Muscle of leg (tissue), 11 donors: Measurements from ENCODE around the gene PTAFR. TPM values are rescaled to one million over a fixed set of nuclear protein-coding genes. Genes with fewer than 3 reads are reported as not detected.
"Not testable (repeated sequence)": the region's sequence is repeated elsewhere in the genome, so short reads cannot be mapped to it uniquely, and the experiment has no call there.

ENCODE experiments used
- DNase-seq: peaks from one replicate; pipeline ENCODE4 v3.0.0; 2013
- H3K27ac ChIP-seq: one replicate; pipeline ENCODE4 v1.5.1; 2013; ENCODE audit warnings: mild to moderate bottlenecking, low read length, control low read depth
- H3K27me3 ChIP-seq: one replicate; pipeline ENCODE4 v1.6.1; 2013; ENCODE audit warnings: low read length; ENCODE audit not compliant: control insufficient read depth, insufficient read depth
- H3K36me3 ChIP-seq: one replicate; pipeline ENCODE4 v1.6.1; 2013; ENCODE audit warnings: low read length; ENCODE audit not compliant: control insufficient read depth, insufficient read depth
- H3K4me1 ChIP-seq: one replicate; pipeline ENCODE4 v1.6.1; 2013; ENCODE audit warnings: low read length; ENCODE audit not compliant: control insufficient read depth, insufficient read depth
- H3K4me3 ChIP-seq: one replicate; pipeline ENCODE4 v1.5.1; 2013; ENCODE audit warnings: low read length, control low read depth
- H3K9me3 ChIP-seq: replicated peaks from 2 replicates; pipeline ENCODE4 v1.6.1; 2013; ENCODE audit warnings: low read depth, low read length; ENCODE audit not compliant: control insufficient read depth
- WGBS: methylation state at CpG from one replicate; pipeline ENCODE4 v1.1.5; 2013; ENCODE audit warnings: missing lambda C conversion rate; ENCODE audit not compliant: insufficient coverage; 5-methylcytosine and 5-hydroxymethylcytosine counted together
- polyA plus RNA-seq, 8 donors: library from polyadenylated mRNA; unstranded; fragments of 120-200 nt; gene quantifications; one replicate each; pipeline versions ENCODE4 v1.2.1 to v1.2.3, GENCODE V29; 2013; ENCODE audit warnings: inconsistent platforms in 1 of 8, low replicate concordance in 1 of 8; ENCODE audit not compliant: insufficient read length in 8 of 8, insufficient read depth in 1 of 8
- total RNA-seq: library from RNA; stranded (reverse); fragments of 120-200 nt; gene quantifications from one replicate; pipeline ENCODE4 v1.2.4, GENCODE V29; 2013

PTAFR gene
- total and polyA plus RNA-seq, 9 donors = 1.6 to 2.4 (median 2.1) TPM

GRCh38 chr1:28147264-28148094, 29.0 kb downstream of the PTAFR start:
- Histone ChIP-seq H3K27ac (no peak overlapping the region), H3K36me3 (no peaks in the 10 kb centered on the region), H3K4me3 (no peak overlapping the region), H3K4me1 (no peaks in the 10 kb centered on the region), H3K27me3 (no peaks in the 10 kb centered on the region), H3K9me3 (no peaks in the 10 kb centered on the region)
- no peak for DNase-seq
- whole genome bisulfite sequencing = 39% methylated on average over 11 of the region's 16 CpGs

GRCh38 chr1:28145728-28146127, 30.8 kb downstream of the PTAFR start:
- Histone ChIP-seq H3K36me3 (no peaks in the 10 kb centered on the region), H3K27ac (no peak overlapping the region), H3K9me3 (no peaks in the 10 kb centered on the region), H3K4me1 (no peaks in the 10 kb centered on the region), H3K27me3 (no peaks in the 10 kb centered on the region), H3K4me3 (no peak overlapping the region)
- no peak for DNase-seq
- WGBS = 80% methylated on average over 3 of the region's 5 CpGs

- no peak for DNase-seq
- no peaks in the 10 kb centered on the region for H3K27me3 ChIP-seq
- H3K4me3 ChIP-seq = no peak overlapping the region
- H3K27ac ChIP-seq = no peak overlapping the region
- H3K36me3 ChIP-seq = no peaks in the 10 kb centered on the region
- no peaks in the 10 kb centered on the region for H3K4me1 ChIP-seq
- H3K9me3 ChIP-seq = no peaks in the 10 kb centered on the region
- 93% methylated on average over 3 of the region's 5 CpGs for WGBS
Observed at GRCh38 chr1:28144203-28145135, 32.0 kb downstream of the PTAFR start.

- 80% methylated on average over 1 of the region's 4 CpGs for WGBS
Observed at GRCh38 chr1:28143496-28144202, 32.8 kb downstream of the PTAFR start.

GRCh38 chr1:28141685-28142084, 34.8 kb downstream of the PTAFR start:
- WGBS = no CpG with 5 or more reads among the region's 2 CpGs
- H3K27me3 ChIP-seq = no peaks in the 10 kb centered on the region
- H3K27ac ChIP-seq = no peak overlapping the region
- no peaks in the 10 kb centered on the region for H3K36me3 ChIP-seq
- no peak for DNase-seq
- H3K9me3 ChIP-seq = no peaks in the 10 kb centered on the region
- H3K4me3 ChIP-seq = no peak overlapping the region
- H3K4me1 ChIP-seq = no peaks in the 10 kb centered on the region

More at GRCh38 chr1:28143496-28144202, 32.8 kb downstream of the PTAFR start:
- no peak overlapping the region for H3K4me3 ChIP-seq
- H3K9me3 ChIP-seq = no peaks in the 10 kb centered on the region
- H3K36me3 ChIP-seq = no peaks in the 10 kb centered on the region
- H3K27me3 ChIP-seq = no peaks in the 10 kb centered on the region
- no peak overlapping the region for H3K27ac ChIP-seq
- no peaks in the 10 kb centered on the region for H3K4me1 ChIP-seq
- DNase-seq = no peak

GRCh38 chr1:28139866-28140265, 36.6 kb downstream of the PTAFR start:
- H3K4me1 ChIP-seq, H3K9me3 ChIP-seq, H3K4me3 ChIP-seq, H3K27me3 ChIP-seq, DNase-seq, H3K36me3 ChIP-seq, H3K27ac ChIP-seq: not testable (repeated sequence)
- WGBS = 92% methylated on average over 7 of the region's 8 CpGs

- H3K4me3 ChIP-seq = no peak overlapping the region
- no peaks in the 10 kb centered on the region for H3K27me3 ChIP-seq
- peak; percentile 72 for DNase-seq
- H3K4me1 ChIP-seq = no peaks in the 10 kb centered on the region
- no peaks in the 10 kb centered on the region for H3K36me3 ChIP-seq
- no peak overlapping the region for H3K27ac ChIP-seq
- 79% methylated on average over 2 of the region's 7 CpGs for WGBS
- H3K9me3 ChIP-seq = no peaks in the 10 kb centered on the region
Observed at GRCh38 chr1:28139025-28139712, 37.3 kb downstream of the PTAFR start.

- no peaks in the 10 kb centered on the region for H3K36me3 ChIP-seq
- no peak overlapping the region for H3K27ac ChIP-seq
- H3K9me3 ChIP-seq = no peaks in the 10 kb centered on the region
- no peak for DNase-seq
- no peaks in the 10 kb centered on the region for H3K4me1 ChIP-seq
- H3K27me3 ChIP-seq = no peaks in the 10 kb centered on the region
- WGBS = 100% methylated on average over 2 of the region's 4 CpGs
- no peak overlapping the region for H3K4me3 ChIP-seq
Observed at GRCh38 chr1:28136922-28137613, 39.4 kb downstream of the PTAFR start.

GRCh38 chr1:28136169-28136921, 40.1 kb downstream of the PTAFR start:
- WGBS = 79% methylated on average over 2 of the region's 8 CpGs
- H3K4me3 ChIP-seq = no peak overlapping the region
- no peaks in the 10 kb centered on the region for H3K27me3 ChIP-seq
- H3K36me3 ChIP-seq = no peaks in the 10 kb centered on the region
- H3K9me3 ChIP-seq = no peaks in the 10 kb centered on the region
- H3K4me1 ChIP-seq = no peaks in the 10 kb centered on the region
- no peak overlapping the region for H3K27ac ChIP-seq
- DNase-seq = no peak
